Activated T-cell treated with anti-CD3 and anti-CD28 coated beads, Interleukin-2, amount 50 U/mL, for 48 hours (primary cell): Measurements from ENCODE around the gene DNALI1.

Experiments
- DNase-seq, 2 experiments: peaks; one replicate each; pipeline ENCODE4 v3.0.0-alpha.2; 2020

The DNALI1 gene

GRCh38 chr1:37605061-37605650 is 48.4 kb downstream of the DNALI1 start:
- no peak for DNase-seq

GRCh38 chr1:37605806-37606474 is 49.2 kb downstream of the DNALI1 start:
- no peak for DNase-seq

- DNase-seq = no peak
Observed at GRCh38 chr1:37606481-37607263, 49.9 kb downstream of the DNALI1 start.

- no peak for DNase-seq
Observed at GRCh38 chr1:37609002-37609401, 52.3 kb downstream of the DNALI1 start.

GRCh38 chr1:37609994-37610393 is 53.3 kb downstream of the DNALI1 start:
- no peak for DNase-seq

GRCh38 chr1:37612186-37612585 is 55.4 kb downstream of the DNALI1 start:
- no peak for DNase-seq

GRCh38 chr1:37614105-37614504 is 57.4 kb downstream of the DNALI1 start:
- DNase-seq = no peak

- DNase-seq = no peak
Observed at GRCh38 chr1:37616330-37616729, 59.6 kb downstream of the DNALI1 start.
